Rectal smooth muscle tissue (tissue), 1 donor: Measurements from ENCODE around the gene IL6R.
"Not testable (repeated sequence)": the region's sequence is repeated elsewhere in the genome, so short reads cannot be mapped to it uniquely, and the experiment has no call there.

Experiments
- H3K27ac ChIP-seq: one replicate; pipeline ENCODE4 v1.7.0; 2013; ENCODE audit warnings: low read depth, low read length, inconsistent platforms
- H3K27me3 ChIP-seq: one replicate; pipeline ENCODE4 v1.7.0; 2013; ENCODE audit warnings: low read length; ENCODE audit not compliant: control insufficient read depth, insufficient read depth
- H3K36me3 ChIP-seq: one replicate; pipeline ENCODE4 v1.7.0; 2013; ENCODE audit warnings: low read length; ENCODE audit not compliant: control insufficient read depth, insufficient read depth
- H3K4me1 ChIP-seq: one replicate; pipeline ENCODE4 v1.7.0; 2013; ENCODE audit warnings: low read length; ENCODE audit not compliant: control insufficient read depth, insufficient read depth
- H3K4me3 ChIP-seq: one replicate; pipeline ENCODE4 v1.7.0; 2013; ENCODE audit warnings: low read length
- H3K9ac ChIP-seq: one replicate; pipeline ENCODE4 v1.7.0; 2013; ENCODE audit warnings: low read length

The IL6R gene

DNA sequence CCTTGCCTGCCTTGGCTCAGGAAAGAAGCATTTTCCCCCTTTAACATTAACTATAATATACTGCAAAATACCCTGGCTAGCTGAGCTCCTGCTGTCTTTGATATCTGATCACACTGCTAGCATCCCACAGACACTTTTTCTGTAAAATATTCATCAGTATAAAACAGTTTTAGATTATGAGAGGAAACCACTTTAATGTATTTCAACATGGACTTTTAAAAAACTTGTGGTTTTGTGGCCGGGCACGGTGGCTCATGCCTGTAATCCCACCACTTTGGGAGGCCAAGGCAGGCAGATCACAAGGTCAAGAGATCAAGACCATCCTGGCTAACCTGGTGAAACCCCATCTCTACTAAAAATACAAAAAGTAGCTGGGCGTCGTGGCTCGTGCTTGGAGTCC lies 81.6 kb downstream of the IL6R start:
- not testable (repeated sequence) for H3K27ac ChIP-seq, H3K4me1 ChIP-seq

DNA sequence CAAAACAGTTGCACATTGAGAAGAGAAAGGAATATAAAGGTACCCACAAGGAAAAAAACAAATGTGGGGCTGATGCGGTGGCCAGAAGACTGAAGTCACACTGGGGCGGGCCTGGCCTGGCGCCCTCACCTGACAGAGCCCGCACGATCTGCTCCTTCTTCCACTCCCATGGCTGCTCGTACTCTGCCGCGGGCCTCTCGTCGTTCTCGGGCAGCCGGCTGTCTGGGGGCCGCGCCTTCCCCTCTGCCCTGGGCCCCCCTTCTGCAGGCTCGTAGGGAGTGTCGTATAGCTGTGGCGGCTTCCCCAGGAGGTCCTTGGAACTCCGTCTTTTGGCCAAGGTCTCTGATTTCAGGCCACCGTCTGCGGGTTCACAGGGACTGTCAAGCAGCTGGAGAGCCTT lies 83.8 kb downstream of the IL6R start:
- Histone ChIP-seq H3K4me1 (no peaks in the 10 kb centered on the region), H3K27ac (no peak overlapping the region), H3K4me3 (no peak overlapping the region), H3K27me3 (no peaks in the 10 kb centered on the region), H3K9ac (no peak overlapping the region), H3K36me3 (no peaks in the 10 kb centered on the region)

More for the DNA sequence above, 81.6 kb downstream of the IL6R start:
- not testable (repeated sequence) for H3K4me3 ChIP-seq, H3K36me3 ChIP-seq, H3K27me3 ChIP-seq, H3K9ac ChIP-seq

DNA sequence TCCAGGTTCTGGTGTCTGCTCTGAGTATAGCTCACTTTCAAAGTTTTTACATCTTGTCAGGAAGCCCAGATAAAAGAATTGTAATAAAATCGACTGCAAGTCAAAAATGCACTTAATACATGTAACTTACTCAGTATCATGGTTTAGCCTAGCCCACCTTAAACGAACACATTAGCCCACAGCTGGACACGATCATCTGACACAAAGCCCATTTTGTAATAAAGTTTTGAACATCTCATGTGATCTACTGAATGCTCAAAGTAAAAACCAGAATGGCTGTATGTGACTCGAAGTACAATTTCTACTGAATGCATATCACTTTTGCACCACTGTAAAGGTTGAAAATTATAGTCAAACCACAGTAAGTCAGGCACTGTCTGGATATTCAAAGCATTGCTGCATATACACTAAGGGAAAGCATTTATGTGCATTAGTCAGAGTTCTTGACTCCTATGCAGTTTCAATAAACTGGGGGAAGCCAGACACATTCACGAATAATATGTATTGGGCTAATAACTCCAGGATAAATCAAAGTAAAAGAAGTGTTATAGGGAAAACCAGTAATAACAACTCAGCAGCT lies 84.6 kb downstream of the IL6R start:
- no peak overlapping the region for H3K4me3 ChIP-seq
- no peak overlapping the region for H3K9ac ChIP-seq
- H3K4me1 ChIP-seq: no peaks in the 10 kb centered on the region
- no peaks in the 10 kb centered on the region for H3K36me3 ChIP-seq
- H3K27ac ChIP-seq: no peak overlapping the region
- no peaks in the 10 kb centered on the region for H3K27me3 ChIP-seq

DNA sequence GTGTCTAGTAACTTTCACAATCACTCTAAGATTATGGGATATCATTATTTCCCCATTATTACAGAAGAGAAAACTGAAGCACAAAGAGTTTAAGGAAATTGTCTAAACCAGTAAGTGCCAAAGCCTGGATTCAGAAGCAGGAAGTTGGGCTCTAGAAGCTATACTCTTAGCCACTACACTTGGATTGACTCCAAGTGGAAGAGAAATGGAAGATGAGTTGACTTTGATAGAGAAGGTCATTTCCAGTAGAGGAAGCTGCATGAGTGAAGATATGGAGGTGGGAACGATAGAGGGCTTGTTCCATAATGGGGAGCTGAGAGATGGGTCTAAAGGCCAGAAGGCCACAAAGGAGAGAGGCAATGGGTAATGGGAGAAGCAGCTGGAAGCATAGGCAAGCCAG lies 85.2 kb downstream of the IL6R start:
- H3K36me3 ChIP-seq: no peaks in the 10 kb centered on the region
- no peaks in the 10 kb centered on the region for H3K27me3 ChIP-seq
- no peaks in the 10 kb centered on the region for H3K4me1 ChIP-seq
- H3K4me3 ChIP-seq: no peak overlapping the region
- no peak overlapping the region for H3K27ac ChIP-seq
- H3K9ac ChIP-seq: no peak overlapping the region

DNA sequence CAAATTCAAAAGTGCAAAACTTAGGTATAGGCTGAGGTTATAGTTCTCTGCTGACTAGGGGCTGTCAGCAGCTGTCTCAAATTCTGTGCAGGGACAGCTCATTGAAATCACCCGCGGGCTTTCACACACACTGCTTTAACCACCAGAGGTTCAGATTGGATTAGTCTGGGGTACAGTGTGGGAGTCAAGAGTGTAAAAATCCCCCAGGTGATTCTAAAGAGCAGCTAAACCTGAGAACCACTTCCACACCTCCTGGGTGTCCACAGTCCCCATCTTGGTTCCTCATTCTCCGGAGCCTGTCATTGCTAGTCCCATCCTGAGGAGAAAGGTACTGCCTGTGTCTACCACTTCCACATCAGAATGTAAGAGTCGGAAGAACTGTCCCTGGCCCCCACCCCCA lies 87.0 kb downstream of the IL6R start:
- H3K4me1 ChIP-seq: no peaks in the 10 kb centered on the region
- H3K36me3 ChIP-seq: no peaks in the 10 kb centered on the region
- no peaks in the 10 kb centered on the region for H3K27me3 ChIP-seq
- H3K4me3 ChIP-seq: no peak overlapping the region
- H3K9ac ChIP-seq: no peak overlapping the region
- H3K27ac ChIP-seq: no peak overlapping the region

DNA sequence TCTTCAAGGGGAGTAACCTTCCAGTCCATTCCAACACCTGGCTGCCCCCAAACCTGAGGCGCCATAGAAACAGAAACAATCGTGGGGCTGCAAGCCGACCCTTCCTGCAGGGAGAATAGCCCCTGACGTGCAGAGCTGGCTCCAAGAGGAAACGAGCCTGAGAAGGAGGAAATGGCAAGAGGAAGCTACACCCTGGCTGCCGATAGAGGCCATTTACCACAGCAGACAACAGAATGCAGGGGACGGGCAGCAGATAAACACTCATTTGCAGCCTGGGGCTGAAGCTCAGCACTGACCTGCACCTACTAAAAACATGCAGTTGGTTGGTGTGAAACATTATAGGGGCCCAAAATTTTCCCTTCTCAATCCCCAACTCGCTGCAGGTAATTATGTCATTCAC lies 88.1 kb downstream of the IL6R start:
- Histone ChIP-seq H3K4me3 (no peak overlapping the region), H3K27ac (no peak overlapping the region), H3K36me3 (no peaks in the 10 kb centered on the region), H3K4me1 (no peaks in the 10 kb centered on the region), H3K9ac (no peak overlapping the region), H3K27me3 (no peaks in the 10 kb centered on the region)

DNA sequence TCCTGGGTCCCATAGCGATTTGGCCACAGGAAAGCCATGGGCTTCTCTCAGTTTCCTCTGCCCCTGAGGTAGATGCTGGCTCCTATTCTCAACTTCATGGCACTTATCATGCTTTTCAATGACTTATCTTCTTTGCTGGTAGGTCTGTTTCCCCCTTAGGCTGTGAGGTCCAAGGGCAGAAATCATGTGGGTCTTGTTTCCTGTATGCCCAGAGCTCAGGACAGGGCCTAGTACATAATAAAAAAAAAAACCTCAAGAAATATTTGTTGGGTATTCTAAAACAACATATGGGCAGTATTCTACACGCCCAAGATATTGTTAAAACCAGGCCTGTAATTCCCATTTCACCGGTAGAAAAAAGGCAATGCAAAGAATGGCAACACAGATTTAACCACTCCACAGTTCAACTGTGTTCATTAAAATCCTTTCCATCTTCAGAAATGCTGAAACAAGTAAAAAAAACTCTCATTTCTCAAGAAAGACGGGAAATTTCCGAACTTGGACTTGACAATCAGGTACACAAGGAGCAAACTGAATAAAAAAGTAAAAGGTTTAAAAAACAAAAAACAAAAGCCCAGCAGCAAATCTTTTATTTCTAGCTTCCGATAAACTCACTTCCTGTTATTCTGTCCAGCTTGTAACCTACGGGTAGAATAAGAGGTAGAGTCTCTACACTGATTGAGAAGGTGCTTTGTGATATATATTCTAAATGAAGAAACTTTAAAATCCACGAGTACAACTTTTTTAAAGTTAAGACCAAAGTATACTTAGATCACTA lies 90.5 kb downstream of the IL6R start:
- Histone ChIP-seq H3K36me3 (no peaks in the 10 kb centered on the region), H3K4me3 (no peak overlapping the region), H3K27me3 (peaks cover 3% of the 10 kb centered on the region), H3K9ac (no peak overlapping the region), H3K27ac (no peak overlapping the region), H3K4me1 (no peaks in the 10 kb centered on the region)

DNA sequence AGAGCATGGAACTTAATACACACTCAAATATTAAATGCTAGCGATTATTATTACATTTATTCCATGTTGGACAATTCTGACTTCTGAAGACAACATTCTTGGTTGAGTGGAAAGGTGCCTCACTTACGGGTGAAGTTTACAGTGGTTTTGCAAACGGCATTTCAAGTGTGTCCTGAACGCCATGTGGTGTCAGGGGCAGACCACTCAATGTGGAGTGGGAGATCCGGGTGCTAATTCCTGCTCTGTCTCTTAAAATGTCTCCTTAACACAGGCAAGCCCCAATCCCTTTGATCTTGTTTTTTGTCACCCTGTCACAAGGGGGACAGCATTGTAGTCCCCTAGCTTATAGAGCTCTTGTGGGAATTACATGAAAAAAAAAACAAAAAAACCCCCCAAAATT lies 91.2 kb downstream of the IL6R start:
- H3K4me1 ChIP-seq: no peaks in the 10 kb centered on the region
- peaks cover 6% of the 10 kb centered on the region for H3K27me3 ChIP-seq
- no peaks in the 10 kb centered on the region for H3K36me3 ChIP-seq
- no peak overlapping the region for H3K9ac ChIP-seq
- no peak overlapping the region for H3K4me3 ChIP-seq
- no peak overlapping the region for H3K27ac ChIP-seq

DNA sequence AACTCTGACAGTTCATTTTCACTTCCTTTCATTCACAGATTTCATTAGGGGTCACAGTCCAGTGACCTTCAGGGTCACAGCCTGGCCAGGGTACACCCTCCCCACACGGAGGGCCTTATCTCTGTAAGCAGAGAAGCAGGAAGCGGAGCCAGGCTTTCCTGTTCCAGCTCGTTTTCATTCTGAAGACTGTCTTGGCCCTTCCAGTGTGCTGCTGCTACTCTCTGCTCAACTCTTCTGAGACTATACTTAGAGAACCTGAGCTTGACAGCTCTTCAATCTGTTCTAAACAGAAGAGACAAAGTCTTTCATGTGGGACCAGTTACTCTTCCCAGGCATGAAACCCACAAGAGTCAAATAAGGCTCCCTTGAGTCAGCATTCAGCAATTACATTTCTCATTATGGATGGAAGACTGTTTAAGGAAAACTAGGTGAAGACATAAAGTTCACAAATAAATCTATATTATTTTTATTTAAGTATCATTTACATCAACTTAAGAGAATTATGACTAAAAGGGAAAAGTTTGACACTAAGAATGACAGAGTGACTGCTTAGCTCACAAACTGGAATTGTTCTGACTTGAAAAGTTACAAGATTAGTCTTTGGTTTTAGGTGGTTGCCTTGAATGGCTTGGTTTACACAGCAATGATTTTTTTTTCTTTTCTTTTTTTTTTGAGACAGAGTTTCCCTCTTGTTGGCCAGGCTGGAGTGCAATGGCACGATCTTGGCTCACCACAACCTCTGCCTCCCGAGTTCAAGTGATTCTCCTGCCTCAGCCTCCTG lies 92.1 kb downstream of the IL6R start:
- H3K4me3 ChIP-seq: no peak overlapping the region
- no peak overlapping the region for H3K9ac ChIP-seq
- H3K27ac ChIP-seq: no peak overlapping the region
- H3K36me3 ChIP-seq: no peaks in the 10 kb centered on the region
- peaks cover 7% of the 10 kb centered on the region for H3K27me3 ChIP-seq
- H3K4me1 ChIP-seq: no peaks in the 10 kb centered on the region

DNA sequence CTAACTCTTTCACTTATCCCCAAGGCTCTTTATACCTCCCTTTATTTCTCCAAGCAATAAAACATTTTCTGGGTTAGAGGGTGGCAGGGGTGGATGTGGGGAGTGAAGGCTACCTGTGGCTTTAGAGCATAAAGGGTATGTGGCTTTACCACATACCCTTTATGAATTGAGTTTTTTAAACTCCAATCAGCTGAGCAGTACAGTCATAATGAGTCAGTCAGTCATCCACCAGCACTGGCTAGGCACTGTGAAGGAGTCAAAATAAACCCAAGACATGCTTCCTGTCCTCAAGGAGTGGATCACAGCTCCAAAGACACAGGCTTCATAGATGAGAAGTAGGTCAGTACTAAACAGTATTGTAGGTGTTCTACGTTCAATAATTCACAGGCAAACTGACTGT lies 94.3 kb downstream of the IL6R start:
- Histone ChIP-seq H3K4me3 (no peak overlapping the region), H3K36me3 (no peaks in the 10 kb centered on the region), H3K4me1 (no peaks in the 10 kb centered on the region), H3K27ac (no peak overlapping the region), H3K27me3 (peaks cover 7% of the 10 kb centered on the region), H3K9ac (no peak overlapping the region)

DNA sequence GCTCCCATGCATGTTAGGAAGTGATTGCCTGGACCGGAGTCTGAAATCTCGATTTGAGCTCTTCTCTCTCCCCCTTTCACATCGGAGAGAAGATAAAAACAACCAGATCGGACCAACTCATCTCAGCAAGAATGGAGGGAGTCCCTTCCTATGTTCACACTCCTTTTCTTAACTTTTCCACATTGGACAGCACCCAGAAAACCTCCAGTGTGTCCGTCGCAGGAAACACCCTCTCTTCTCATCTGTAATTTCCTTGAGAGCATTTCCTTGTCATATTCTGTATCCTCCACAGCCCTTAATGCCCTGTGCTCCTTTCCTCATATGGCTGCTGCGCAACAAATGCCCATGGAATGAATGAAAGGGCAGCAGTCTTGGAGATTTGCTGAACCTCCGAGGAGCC lies 95.4 kb downstream of the IL6R start:
- no peak overlapping the region for H3K27ac ChIP-seq
- peaks cover 7% of the 10 kb centered on the region for H3K27me3 ChIP-seq
- H3K36me3 ChIP-seq: no peaks in the 10 kb centered on the region
- H3K4me1 ChIP-seq: no peaks in the 10 kb centered on the region
- no peak overlapping the region for H3K4me3 ChIP-seq
- no peak overlapping the region for H3K9ac ChIP-seq

DNA sequence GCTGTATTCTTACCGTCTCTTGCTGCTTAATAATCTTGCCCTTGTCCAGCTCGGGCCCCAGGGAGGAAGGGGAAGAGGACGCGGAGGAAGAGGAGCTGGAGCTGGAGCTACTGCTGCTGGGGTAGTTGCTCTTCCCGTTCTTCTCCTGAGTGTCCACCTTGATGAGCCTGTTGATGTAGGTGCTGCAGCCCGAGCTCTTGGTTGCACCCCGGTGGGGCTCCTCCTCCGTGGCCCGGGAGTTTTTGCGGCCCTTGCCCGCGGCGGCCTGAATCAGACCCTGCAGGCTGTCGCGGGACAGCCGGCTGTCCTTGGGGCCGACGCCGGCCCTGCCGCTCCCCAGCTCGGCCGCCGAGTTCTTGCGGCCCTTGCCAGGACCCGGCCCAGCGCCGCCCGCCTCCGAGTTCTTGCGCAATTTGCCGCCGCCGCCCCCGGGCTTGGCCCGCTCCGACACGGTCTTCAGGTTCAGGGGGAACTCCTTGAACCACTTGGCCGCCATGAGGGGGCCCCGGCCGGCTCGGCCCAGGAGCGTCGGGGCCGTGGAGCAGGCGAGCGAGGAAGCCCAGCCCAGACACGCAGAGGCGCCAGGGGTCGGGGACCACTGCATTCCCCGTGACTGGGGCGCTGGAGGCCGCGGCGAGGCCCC lies 96.4 kb downstream of the IL6R start:
- Histone ChIP-seq H3K27ac (no peak overlapping the region), H3K4me3 (peak overlapping the region; percentile 40), H3K36me3 (no peaks in the 10 kb centered on the region), H3K27me3 (peaks cover 7% of the 10 kb centered on the region), H3K4me1 (no peaks in the 10 kb centered on the region), H3K9ac (no peak overlapping the region)
